Vagina (tissue), 2 donors: ENCODE results near the gene C16orf86. TPM values are rescaled to one million over a fixed set of nuclear protein-coding genes. Genes with fewer than 3 reads are reported as not detected.

Source experiments
- DNase-seq, 2 donors: peaks; one replicate each; pipeline ENCODE4 v3.0.0-alpha.2; 2017; ENCODE audit errors: extremely low spot score in 2 of 2
- H3K27ac ChIP-seq: fragments of 200-600 bp; sonication (generic); one replicate; pipeline ENCODE4 v1.5.1; 2019
- H3K27me3 ChIP-seq: fragments of 200-600 bp; sonication (generic); one replicate; pipeline ENCODE4 v1.5.1; 2019
- H3K36me3 ChIP-seq, 2 donors: fragments of 200-600 bp; sonication (generic); one replicate each; pipeline ENCODE4 v1.5.1; 2017 to 2019
- H3K4me1 ChIP-seq: fragments of 200-600 bp; sonication (generic); one replicate; pipeline ENCODE4 v1.5.1; 2019
- H3K4me3 ChIP-seq, 2 donors: fragments of 200-600 bp; sonication (generic); 1 replicate in 1 of 2; 2 replicates in 1 of 2; pipeline ENCODE4 v1.5.1; 2016 to 2019
- H3K9me3 ChIP-seq: fragments of 200-600 bp; sonication (generic); one replicate; pipeline ENCODE4 v1.5.1; 2019
- CTCF ChIP-seq, 3 experiments: fragments of 450-650 bp in 2 of 3; fragments of 200-600 bp in 1 of 3; sonication (generic) in 1 of 3; IDR thresholded peaks; one replicate each; pipeline ENCODE4 v1.5.1; 2017 to 2019; ENCODE audit warnings: antibody characterized with exemption in 3 of 3, mild to moderate bottlenecking in 2 of 3, moderate library complexity in 2 of 3
- POLR2A ChIP-seq, 2 donors: fragments of 450-650 bp; IDR thresholded peaks; one replicate each; pipeline ENCODE4 v1.6.1; 2017; ENCODE audit warnings: antibody characterized with exemption in 2 of 2, mild to moderate bottlenecking in 2 of 2, moderate library complexity in 2 of 2
- POLR2AphosphoS5 ChIP-seq, 2 donors: sonication (generic); formaldehyde crosslinking; IDR thresholded peaks; one replicate each; pipeline ENCODE4 v1.9.0; 2017; ENCODE audit warnings: antibody characterized with exemption in 2 of 2, mild to moderate bottlenecking in 2 of 2, low read depth in 1 of 2; ENCODE audit not compliant: insufficient read depth in 1 of 2
- intact Hi-C: fragments of 100-400 bp; cut with DNase I; formaldehyde crosslinking; loops from one replicate; pipeline ENCODE4 v1.15.1; 2023
- total RNA-seq: library from RNA; depleted of rRNA; stranded (reverse); fragments of >200 nt; gene quantifications from one replicate; pipeline ENCODE4 v1.2.3, GENCODE V29; 2016

The C16orf86 gene
- total RNA-seq, 1 donor from 2014 or later, result 10.3 TPM

GRCh38 chr16:67657751-67658518 lies 8.7 kb upstream of the C16orf86 start:
- no peak for DNase-seq
- Histone ChIP-seq H3K27ac (no peak overlapping the region), H3K4me3 (no peak overlapping the region), H3K9me3 (no peaks in the 10 kb centered on the region), H3K36me3 (peaks cover 0 to 10% of the 10 kb centered on the region in 2 donors), H3K4me1 (peaks cover 38% of the 10 kb centered on the region), H3K27me3 (peaks cover 3% of the 10 kb centered on the region)
- intact Hi-C loops, result no loop called here
- TF ChIP-seq POLR2A (IDR thresholded peaks at IDR 0.05), result no peak
- no peak for TF ChIP-seq POLR2AphosphoS5 (IDR thresholded peaks at IDR 0.05; ENCODE audit: insufficient read depth in 1 of 2, low read depth in 1 of 2)
- TF ChIP-seq CTCF (IDR thresholded peaks at IDR 0.05), result no peak

- Histone ChIP-seq H3K4me3 (peak overlapping the region; percentile 84 to 99), H3K27ac (peak overlapping the region; percentile 90), H3K9me3 (no peaks in the 10 kb centered on the region), H3K4me1 (peaks cover 28% of the 10 kb centered on the region), H3K36me3 (peaks cover 0 to 10% of the 10 kb centered on the region in 2 donors), H3K27me3 (no peaks in the 10 kb centered on the region)
- no peak for DNase-seq
- intact Hi-C loops, result no loop called here
- TF ChIP-seq CTCF (IDR thresholded peaks at IDR 0.05), result no peak
- no peak for TF ChIP-seq POLR2A (IDR thresholded peaks at IDR 0.05)
- no peak for TF ChIP-seq POLR2AphosphoS5 (IDR thresholded peaks at IDR 0.05; ENCODE audit: insufficient read depth in 1 of 2, low read depth in 1 of 2)
These were observed 7.6 kb upstream of the C16orf86 start for GRCh38 chr16:67658849-67659674.

- DNase-seq, result peak in 1 of 2 donors; percentile 94
- Histone ChIP-seq H3K9me3 (no peaks in the 10 kb centered on the region), H3K4me3 (peak within 1 kb of the TSS; percentile 84 to 99), H3K36me3 (peaks cover 0 to 10% of the 10 kb centered on the region in 2 donors), H3K4me1 (peaks cover 30% of the 10 kb centered on the region), H3K27ac (peak within 1 kb of the TSS; percentile 90), H3K27me3 (no peaks in the 10 kb centered on the region)
- intact Hi-C loops, result no loop called here
- no peak for TF ChIP-seq CTCF (IDR thresholded peaks at IDR 0.05)
- peak; percentile 71 to 93 for TF ChIP-seq POLR2A (IDR thresholded peaks at IDR 0.05)
- peak; percentile 84 to 99 for TF ChIP-seq POLR2AphosphoS5 (IDR thresholded peaks at IDR 0.05; ENCODE audit: insufficient read depth in 1 of 2, low read depth in 1 of 2)
These were observed 6.7 kb upstream of the C16orf86 start, which contains the start of gene ACD for GRCh38 chr16:67659675-67660563. Gene ACD, minus strand, starts transcription at chr16:67660260. Its CDS starts 40 bp downstream, at chr16:67660220.

- DNase-seq, result peak in 1 of 2 donors; percentile 95
- Histone ChIP-seq H3K4me3 (peak within 1 kb of the TSS; percentile 84 to 99), H3K9me3 (no peaks in the 10 kb centered on the region), H3K27me3 (no peaks in the 10 kb centered on the region), H3K36me3 (peaks cover 0 to 10% of the 10 kb centered on the region in 2 donors), H3K27ac (peak within 1 kb of the TSS; percentile 90), H3K4me1 (peaks cover 36% of the 10 kb centered on the region)
- peak in 1 of 2 donors; percentile 95 for TF ChIP-seq POLR2AphosphoS5 (IDR thresholded peaks at IDR 0.05; ENCODE audit: insufficient read depth in 1 of 2, low read depth in 1 of 2)
- TF ChIP-seq CTCF (IDR thresholded peaks at IDR 0.05), result no peak
- intact Hi-C loops, result no loop called here
These were observed 6.0 kb upstream of the C16orf86 start, which contains the start of gene PARD6A for GRCh38 chr16:67660564-67661028. Gene PARD6A, plus strand, starts transcription at chr16:67660960. Its CDS starts 79 bp downstream, at chr16:67661039.
